Choroid plexus epithelial cell (primary cell): ENCODE data around the gene GLA.

Source experiments
- DNase-seq: peaks from one replicate; pipeline ENCODE4 v3.0.0-alpha.2; 2010; ENCODE audit warnings: low read depth
- H3K4me3 ChIP-seq: 2 replicates; pipeline ENCODE4 v1.5.1; 2011; ENCODE audit warnings: low read depth, mild to moderate bottlenecking, control low read depth, low read length, moderate library complexity
- TF ChIP-seq, protein P1 (sequence below): conservative IDR thresholded peaks from 2 replicates; pipeline ENCODE4 v1.5.1; 2011; ENCODE audit warnings: low read depth, mild to moderate bottlenecking, control low read depth, inconsistent platforms, low read length, moderate library complexity

The GLA gene

GRCh38 chrX:101429934-101430333, 22.2 kb upstream of the GLA start:
- peak; percentile 58 for DNase-seq
- no peak overlapping the region for H3K4me3 ChIP-seq
- TF ChIP-seq, protein P1, sequence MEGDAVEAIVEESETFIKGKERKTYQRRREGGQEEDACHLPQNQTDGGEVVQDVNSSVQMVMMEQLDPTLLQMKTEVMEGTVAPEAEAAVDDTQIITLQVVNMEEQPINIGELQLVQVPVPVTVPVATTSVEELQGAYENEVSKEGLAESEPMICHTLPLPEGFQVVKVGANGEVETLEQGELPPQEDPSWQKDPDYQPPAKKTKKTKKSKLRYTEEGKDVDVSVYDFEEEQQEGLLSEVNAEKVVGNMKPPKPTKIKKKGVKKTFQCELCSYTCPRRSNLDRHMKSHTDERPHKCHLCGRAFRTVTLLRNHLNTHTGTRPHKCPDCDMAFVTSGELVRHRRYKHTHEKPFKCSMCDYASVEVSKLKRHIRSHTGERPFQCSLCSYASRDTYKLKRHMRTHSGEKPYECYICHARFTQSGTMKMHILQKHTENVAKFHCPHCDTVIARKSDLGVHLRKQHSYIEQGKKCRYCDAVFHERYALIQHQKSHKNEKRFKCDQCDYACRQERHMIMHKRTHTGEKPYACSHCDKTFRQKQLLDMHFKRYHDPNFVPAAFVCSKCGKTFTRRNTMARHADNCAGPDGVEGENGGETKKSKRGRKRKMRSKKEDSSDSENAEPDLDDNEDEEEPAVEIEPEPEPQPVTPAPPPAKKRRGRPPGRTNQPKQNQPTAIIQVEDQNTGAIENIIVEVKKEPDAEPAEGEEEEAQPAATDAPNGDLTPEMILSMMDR = no peak

DNA sequence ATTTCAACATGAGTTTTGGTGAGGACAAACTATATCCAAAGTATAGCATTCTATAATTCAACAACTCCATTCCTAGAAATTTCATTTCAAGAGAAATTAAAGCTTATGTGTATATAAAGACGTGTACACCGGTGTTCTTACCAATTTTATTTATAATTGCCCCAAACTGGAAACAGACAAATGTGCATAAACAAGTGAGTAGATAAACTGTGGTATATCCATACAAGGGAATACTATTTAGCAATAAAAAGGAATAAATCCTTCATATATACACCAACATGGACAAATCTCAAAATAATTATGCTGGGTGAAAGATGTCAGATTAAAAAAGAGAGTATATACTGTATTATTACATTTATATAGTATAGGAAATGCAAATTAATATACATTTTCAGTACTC, 20.2 kb upstream of the GLA start:
- TF ChIP-seq, protein P1 = no peak
- no peak for DNase-seq
- H3K4me3 ChIP-seq = no peak overlapping the region

GRCh38 chrX:101419489-101419888, 11.8 kb upstream of the GLA start:
- H3K4me3 ChIP-seq = no peak overlapping the region
- DNase-seq = no peak
- TF ChIP-seq, protein P1 = no peak

DNA sequence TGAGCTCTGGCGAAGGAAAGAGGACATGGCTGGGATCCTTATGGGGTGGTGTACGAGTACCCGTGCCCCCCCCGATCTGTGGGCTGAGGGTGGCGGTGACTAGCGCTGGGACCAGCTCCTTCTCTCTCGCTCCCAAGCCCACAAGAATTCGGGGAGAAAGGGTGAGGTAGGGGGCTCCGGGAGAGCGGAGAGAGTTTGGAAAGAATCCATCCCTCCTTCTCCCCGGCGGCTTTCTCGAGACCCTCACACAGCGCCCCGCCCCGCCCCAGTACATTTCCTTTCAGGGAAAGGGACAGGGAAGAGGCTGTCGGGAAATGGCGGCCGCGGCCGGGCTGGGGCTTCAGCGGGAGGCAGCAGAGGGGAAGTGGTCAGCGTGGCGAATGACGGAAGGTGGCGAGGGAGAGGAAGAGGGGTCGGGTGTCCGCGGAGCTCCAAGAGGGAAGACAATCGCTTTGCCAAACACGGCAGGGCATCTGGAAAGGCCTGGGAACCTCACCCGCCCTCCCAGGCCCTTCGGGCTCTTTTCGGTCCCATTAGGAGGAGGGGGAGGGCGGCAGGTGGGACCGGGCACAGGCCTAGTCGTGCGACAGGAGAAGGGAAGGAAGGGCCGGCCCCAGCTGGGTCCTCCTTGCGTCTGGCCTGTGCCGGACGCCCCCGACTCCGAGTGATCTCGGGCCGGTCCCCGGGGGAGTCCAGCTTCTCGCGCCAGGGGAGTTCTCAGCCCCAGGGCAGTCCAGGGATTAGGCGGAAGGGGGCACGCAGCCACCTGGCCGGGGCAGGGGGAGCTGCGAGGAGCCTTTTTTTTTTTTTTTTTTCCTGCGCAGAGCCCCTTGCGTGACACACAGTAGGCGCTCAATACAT, 10.5 kb upstream of the GLA start:
- TF ChIP-seq, protein P1 = no peak
- H3K4me3 ChIP-seq = peak overlapping the region; percentile 64
- DNase-seq = no peak

DNA sequence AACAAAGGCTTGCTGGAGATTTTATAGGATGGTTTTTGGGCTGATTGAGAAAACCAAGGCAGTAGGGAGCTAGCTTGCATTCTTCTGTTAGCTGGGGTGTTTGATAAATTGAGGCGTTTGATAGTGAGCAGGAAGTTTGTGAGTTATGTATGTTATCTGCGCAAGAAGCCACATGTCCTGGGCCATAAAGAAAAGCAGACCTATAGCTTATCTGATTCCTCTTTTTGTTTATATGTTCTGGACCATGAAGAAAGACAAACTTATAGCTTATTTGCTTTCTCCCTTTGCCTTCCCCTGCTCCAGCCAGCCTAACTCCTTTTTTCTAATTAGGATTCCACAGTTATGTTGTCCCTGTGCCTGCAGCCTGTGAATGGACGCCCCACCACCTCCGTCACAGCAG, 9.5 kb upstream of the GLA start:
- TF ChIP-seq, protein P1 = no peak
- no peak overlapping the region for H3K4me3 ChIP-seq
- DNase-seq = no peak

DNA sequence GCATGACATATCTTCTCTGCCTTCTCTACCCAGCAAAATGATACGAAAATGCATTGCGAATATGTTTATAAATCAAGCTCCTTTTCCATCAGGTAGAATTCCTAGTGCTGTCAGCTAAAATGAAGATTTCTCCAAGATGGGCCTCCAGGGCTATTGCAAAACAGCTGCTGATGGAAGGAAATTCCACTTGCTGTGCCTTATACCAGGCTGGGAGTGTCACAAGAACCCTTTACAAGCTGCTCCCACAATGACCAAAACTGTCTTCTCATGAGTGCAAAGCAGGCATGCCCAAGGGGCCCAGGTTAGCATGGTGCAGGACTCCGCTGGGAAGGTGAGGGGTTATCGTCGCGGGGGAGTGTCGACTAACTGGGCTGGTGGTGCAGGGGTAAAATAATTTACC, 9.0 kb upstream of the GLA start:
- TF ChIP-seq, protein P1 = no peak
- no peak for DNase-seq
- no peak overlapping the region for H3K4me3 ChIP-seq
